Measurements from ENCODE around the gene FAM170B. TPM values are rescaled to one million over a fixed set of nuclear protein-coding genes. Genes with fewer than 3 reads are reported as not detected.
A peak's percentile ranks its signal among the peaks of the same experiment; 100 is the strongest.

FAM170B gene
- total RNA-seq, 1 donor from 2014 or later = not detected

DNA sequence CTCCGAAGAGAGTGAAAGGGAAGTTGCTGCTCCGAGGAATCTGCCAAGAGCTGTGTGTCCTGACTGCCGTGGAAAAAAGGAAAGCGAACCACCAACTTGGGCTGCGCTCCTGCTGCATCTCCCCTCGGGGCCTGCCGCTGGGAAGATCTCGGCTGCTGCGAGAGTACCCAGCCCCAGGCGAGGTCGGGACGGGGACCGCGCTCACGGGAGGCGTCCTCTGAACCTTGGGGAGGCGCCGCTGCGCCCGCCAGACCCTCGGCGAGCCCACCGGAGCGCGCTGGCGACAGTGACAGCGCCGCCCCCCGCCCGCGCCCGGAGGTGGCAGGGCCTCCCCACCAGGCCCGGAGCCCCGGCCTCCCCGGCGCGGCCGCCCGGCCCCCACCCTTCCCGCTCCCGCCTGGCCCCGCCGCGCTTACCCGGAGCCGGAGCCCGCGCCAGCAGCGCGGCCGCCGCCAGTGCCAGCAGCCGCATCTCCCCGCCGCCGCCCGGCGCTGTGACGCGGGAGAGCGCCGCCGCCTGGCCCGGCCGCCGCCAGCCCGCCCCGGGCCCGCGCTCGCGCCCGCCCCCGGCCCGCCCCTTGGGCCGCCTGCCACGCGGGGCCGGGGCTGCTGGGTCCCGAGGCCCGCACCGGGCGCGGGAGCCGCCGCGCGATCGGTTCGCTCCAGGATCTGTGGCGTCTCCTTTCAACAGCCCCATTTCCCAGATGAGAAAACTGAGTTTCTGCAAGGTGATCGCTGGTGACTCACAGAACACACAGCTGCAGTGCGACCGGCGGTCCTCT lies 18.6 kb downstream of the FAM170B start, which contains the start of gene VSTM4:
Gene VSTM4, minus strand, starts transcription at position 508 of the 781 bp plus-strand sequence. Its CDS starts 37 bp downstream, at position 471.
- peak within 1 kb of the TSS; percentile 56 for H3K4me3 Mint-ChIP-seq
- POLR2A ChIA-PET = no interaction called here
- H3K4me1 Mint-ChIP-seq = peaks cover 4% of the 10 kb centered on the region
- peaks cover 22% of the 10 kb centered on the region for H3K27me3 Mint-ChIP-seq
- DNase-seq (no peak), ATAC-seq (ENCODE audit: low read depth) (peak; percentile 25)
- CTCF ChIA-PET = no interaction called here
- no peaks in the 10 kb centered on the region for H3K9me3 Mint-ChIP-seq
- TF ChIP-seq, protein P1, sequence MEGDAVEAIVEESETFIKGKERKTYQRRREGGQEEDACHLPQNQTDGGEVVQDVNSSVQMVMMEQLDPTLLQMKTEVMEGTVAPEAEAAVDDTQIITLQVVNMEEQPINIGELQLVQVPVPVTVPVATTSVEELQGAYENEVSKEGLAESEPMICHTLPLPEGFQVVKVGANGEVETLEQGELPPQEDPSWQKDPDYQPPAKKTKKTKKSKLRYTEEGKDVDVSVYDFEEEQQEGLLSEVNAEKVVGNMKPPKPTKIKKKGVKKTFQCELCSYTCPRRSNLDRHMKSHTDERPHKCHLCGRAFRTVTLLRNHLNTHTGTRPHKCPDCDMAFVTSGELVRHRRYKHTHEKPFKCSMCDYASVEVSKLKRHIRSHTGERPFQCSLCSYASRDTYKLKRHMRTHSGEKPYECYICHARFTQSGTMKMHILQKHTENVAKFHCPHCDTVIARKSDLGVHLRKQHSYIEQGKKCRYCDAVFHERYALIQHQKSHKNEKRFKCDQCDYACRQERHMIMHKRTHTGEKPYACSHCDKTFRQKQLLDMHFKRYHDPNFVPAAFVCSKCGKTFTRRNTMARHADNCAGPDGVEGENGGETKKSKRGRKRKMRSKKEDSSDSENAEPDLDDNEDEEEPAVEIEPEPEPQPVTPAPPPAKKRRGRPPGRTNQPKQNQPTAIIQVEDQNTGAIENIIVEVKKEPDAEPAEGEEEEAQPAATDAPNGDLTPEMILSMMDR (IDR thresholded peaks at IDR 0.05) = no peak
- H3K36me3 Mint-ChIP-seq (ENCODE audit: low read depth) = no peaks in the 10 kb centered on the region
- intact Hi-C loops (cut with micrococcal nuclease) = no loop called here
- H3K27ac Mint-ChIP-seq = no peak within 1 kb of the TSS

DNA sequence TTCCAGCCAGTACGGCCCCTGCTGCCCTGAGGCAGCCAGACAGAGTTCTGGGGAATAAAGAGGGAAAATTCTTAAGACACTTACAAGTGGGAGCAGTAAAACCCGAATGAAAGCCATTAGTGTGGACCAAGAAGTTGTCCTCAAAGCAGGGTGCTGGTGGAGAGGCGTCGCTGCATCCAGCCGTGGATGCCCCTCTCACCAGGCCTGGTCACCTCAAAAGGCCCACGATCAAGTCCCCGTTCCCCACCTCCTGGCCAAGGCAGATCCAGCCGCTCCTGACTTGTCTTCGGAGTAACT lies 19.2 kb downstream of the FAM170B start:
- H3K27me3 Mint-ChIP-seq = peaks cover 24% of the 10 kb centered on the region
- intact Hi-C loops (cut with micrococcal nuclease) = no loop called here
- H3K36me3 Mint-ChIP-seq (ENCODE audit: low read depth) = no peaks in the 10 kb centered on the region
- peaks cover 4% of the 10 kb centered on the region for H3K4me1 Mint-ChIP-seq
- no peak overlapping the region for H3K27ac Mint-ChIP-seq
- TF ChIP-seq, protein P1 (IDR thresholded peaks at IDR 0.05) = no peak
- no peaks in the 10 kb centered on the region for H3K9me3 Mint-ChIP-seq
- DNase-seq = no peak
- H3K4me3 Mint-ChIP-seq = peak overlapping the region; percentile 56
- ChIA-PET POLR2A (no interaction called here), CTCF (no interaction called here)
- ATAC-seq (ENCODE audit: low read depth) = no peak

DNA sequence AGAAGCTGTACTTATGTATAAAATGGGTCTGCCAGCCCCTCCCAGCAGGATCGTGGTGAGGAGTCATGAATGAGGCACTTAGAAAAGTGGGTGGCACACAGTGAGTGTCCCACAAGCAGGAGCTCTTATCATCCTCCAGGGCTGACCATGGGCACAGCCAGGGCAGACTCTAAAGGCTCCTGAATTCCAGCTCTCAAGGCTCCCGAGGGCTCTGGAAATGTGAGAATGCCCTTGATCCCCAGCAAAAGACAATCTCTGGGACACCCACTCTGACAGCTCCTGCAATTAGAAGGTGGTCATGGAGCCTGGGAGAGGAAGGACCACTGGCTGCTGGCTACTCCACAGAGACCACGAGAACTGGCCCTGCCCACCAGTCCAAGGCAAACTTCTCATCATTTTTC lies 20.1 kb downstream of the FAM170B start:
- POLR2A ChIA-PET = no interaction called here
- Mint-ChIP-seq H3K9me3 (no peaks in the 10 kb centered on the region), H3K27me3 (peaks cover 30% of the 10 kb centered on the region), H3K36me3 (ENCODE audit: low read depth) (no peaks in the 10 kb centered on the region), H3K4me1 (peaks cover 4% of the 10 kb centered on the region), H3K4me3 (no peak overlapping the region), H3K27ac (no peak overlapping the region)
- CTCF ChIA-PET = no interaction called here
- intact Hi-C loops (cut with micrococcal nuclease) = no loop called here
- ATAC-seq (ENCODE audit: low read depth) (no peak), DNase-seq (no peak)
- TF ChIP-seq, protein P1 (IDR thresholded peaks at IDR 0.05) = no peak

DNA sequence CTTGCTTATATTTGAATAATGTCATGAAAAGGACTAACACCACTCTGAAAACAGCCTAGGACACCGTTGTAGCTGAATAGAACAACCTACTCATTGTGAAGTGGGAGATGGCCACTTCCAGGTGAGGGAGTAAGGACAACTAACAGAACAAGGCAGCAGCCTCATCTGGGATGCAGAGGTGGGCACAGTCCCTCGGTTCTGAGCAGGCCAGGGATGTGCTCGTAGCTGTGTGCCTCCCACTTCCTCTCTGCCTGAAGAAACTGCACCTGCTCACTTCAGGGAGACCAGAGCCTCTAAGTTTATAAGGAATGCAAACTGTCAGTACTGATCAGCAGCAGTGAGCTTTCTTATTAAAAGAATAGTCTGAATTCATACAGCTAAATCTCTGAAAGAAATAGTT lies 21.0 kb downstream of the FAM170B start:
- intact Hi-C loops (cut with micrococcal nuclease) = no loop called here

DNA sequence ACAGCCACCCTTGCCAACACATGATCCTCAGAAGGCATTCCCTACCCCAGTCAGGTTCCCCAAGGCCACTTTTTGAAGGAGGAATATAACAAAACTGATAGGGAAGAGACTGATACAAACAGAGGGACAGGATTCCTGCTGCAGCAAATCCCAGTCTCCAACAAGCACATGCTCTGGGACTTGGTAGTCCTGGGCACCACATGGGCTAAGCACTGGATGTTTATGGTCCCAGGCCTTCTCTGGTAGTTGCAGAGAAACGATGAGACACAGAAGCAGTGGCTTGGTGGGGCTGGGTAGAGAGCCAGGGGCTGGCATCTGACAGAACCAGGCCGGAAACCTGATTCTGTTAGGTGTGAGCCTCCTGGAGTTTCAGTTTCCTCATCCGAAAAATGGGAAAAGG lies 21.7 kb downstream of the FAM170B start:
- ChIA-PET POLR2A (no interaction called here), CTCF (no interaction called here)
- Mint-ChIP-seq H3K27me3 (peaks cover 30% of the 10 kb centered on the region), H3K4me1 (peaks cover 4% of the 10 kb centered on the region), H3K4me3 (no peak overlapping the region), H3K36me3 (ENCODE audit: low read depth) (no peaks in the 10 kb centered on the region), H3K27ac (no peak overlapping the region), H3K9me3 (no peaks in the 10 kb centered on the region)
- intact Hi-C loops (cut with micrococcal nuclease) = no loop called here
- ATAC-seq (ENCODE audit: low read depth) (no peak), DNase-seq (no peak)
- TF ChIP-seq, protein P1 (IDR thresholded peaks at IDR 0.05) = no peak

More for the DNA sequence above, 21.0 kb downstream of the FAM170B start:
- H3K27ac Mint-ChIP-seq = no peak overlapping the region
- POLR2A ChIA-PET = no interaction called here
- ATAC-seq (ENCODE audit: low read depth) (no peak), DNase-seq (no peak)
- H3K36me3 Mint-ChIP-seq (ENCODE audit: low read depth) = no peaks in the 10 kb centered on the region
- no peak overlapping the region for H3K4me3 Mint-ChIP-seq
- CTCF ChIA-PET = no interaction called here
- peaks cover 30% of the 10 kb centered on the region for H3K27me3 Mint-ChIP-seq
- peaks cover 4% of the 10 kb centered on the region for H3K4me1 Mint-ChIP-seq
- H3K9me3 Mint-ChIP-seq = no peaks in the 10 kb centered on the region
- TF ChIP-seq, protein P1 (IDR thresholded peaks at IDR 0.05) = no peak

All from activated B cell treated with CpG ODN at 0.5 μM for 24 hours (primary cell).